DOHH2 (cell line): ENCODE results near the gene TPPP3.
"Not testable (repeated sequence)": the region's sequence is repeated elsewhere in the genome, so short reads cannot be mapped to it uniquely, and the experiment has no call there.

Experiments used
- CTCF ChIP-seq: fragments of 200-600 bp; sonication (generic); IDR thresholded peaks from one replicate; pipeline ENCODE4 v1.5.1; 2014; ENCODE audit warnings: antibody characterized with exemption, mild to moderate bottlenecking, low read depth, low read length; ENCODE audit not compliant: poor library complexity, severe bottlenecking
- EZH2phosphoT487 ChIP-seq: fragments of 200-600 bp; sonication (generic); IDR thresholded peaks from 2 replicates; pipeline ENCODE4 v1.6.1; 2017; ENCODE audit warnings: borderline replicate concordance, mild to moderate bottlenecking, antibody characterized with exemption, low read length, moderate library complexity, mixed read lengths

GRCh38 chr16:67415421-67415820 lies 22.1 kb upstream of the TPPP3 start:
- TF ChIP-seq EZH2phosphoT487, CTCF: not testable (repeated sequence)
